SU-DHL-6 (cell line): Measurements from ENCODE around the gene SH2D5.

Source experiments
- H2AFZ ChIP-seq: fragments of 200-600 bp; sonication (generic); 2 replicates; pipeline ENCODE4 v1.6.1; 2014; ENCODE audit warnings: low read depth, mild to moderate bottlenecking, moderate library complexity, mixed read lengths, antibody characterized with exemption, low read length; ENCODE audit not compliant: severe bottlenecking
- H3F3A ChIP-seq: fragments of 200-600 bp; shearing (Covaris generic); 2 replicates; pipeline ENCODE4 v1.6.0; 2016; ENCODE audit warnings: antibody characterized with exemption, mild to moderate bottlenecking; ENCODE audit not compliant: insufficient read depth
- H3K27ac ChIP-seq: fragments of 200-600 bp; sonication (generic); 2 replicates; pipeline ENCODE4 v1.5.1; 2016; ENCODE audit warnings: low read depth, mild to moderate bottlenecking, low read length, moderate library complexity, mixed read lengths
- H3K27me3 ChIP-seq: fragments of 200-600 bp; sonication (generic), shearing (Covaris generic); 2 replicates; pipeline ENCODE4 v1.6.0; 2014; ENCODE audit warnings: mild to moderate bottlenecking, low read length
- H3K36me3 ChIP-seq: fragments of 200-600 bp; sonication (generic); 2 replicates; pipeline ENCODE4 v1.6.1; 2014; ENCODE audit warnings: mild to moderate bottlenecking, low read length, mixed read lengths
- H3K4me2 ChIP-seq: fragments of 300-600, 200-600 bp; shearing (Covaris generic), sonication (generic); 2 replicates; pipeline ENCODE4 v1.6.0; 2014; ENCODE audit warnings: low read length, low read depth, mild to moderate bottlenecking; ENCODE audit not compliant: poor library complexity, severe bottlenecking
- H3K4me3 ChIP-seq: fragments of 200-600 bp; sonication (generic); 2 replicates; pipeline ENCODE4 v1.5.1; 2014; ENCODE audit warnings: antibody characterized with exemption, low read length, mild to moderate bottlenecking, mixed read lengths; ENCODE audit not compliant: insufficient read depth, poor library complexity, severe bottlenecking
- H3K79me2 ChIP-seq: fragments of 200-600 bp; sonication (generic); 2 replicates; pipeline ENCODE4 v1.6.1; 2014; ENCODE audit warnings: mild to moderate bottlenecking, low read length, moderate library complexity; ENCODE audit not compliant: insufficient read depth
- H3K9ac ChIP-seq: fragments of 200-600 bp; sonication (generic); 2 replicates; pipeline ENCODE4 v1.7.0; 2014; ENCODE audit warnings: mild to moderate bottlenecking, low read length
- H3K9me2 ChIP-seq: fragments of 200-600 bp; sonication (generic); replicated peaks from 2 replicates; pipeline ENCODE4 v1.6.1; 2014; ENCODE audit warnings: low read length; ENCODE audit not compliant: insufficient read depth
- H3K9me3 ChIP-seq: fragments of 200-600 bp; sonication (generic); 2 replicates; pipeline ENCODE4 v1.6.1; 2014; ENCODE audit warnings: low read length, mixed read lengths; ENCODE audit not compliant: insufficient read depth
- H4K20me1 ChIP-seq: fragments of 200-600 bp; sonication (generic); 2 replicates; pipeline ENCODE4 v1.6.1; 2014; ENCODE audit warnings: low read depth, mild to moderate bottlenecking, antibody characterized with exemption, low read length, moderate library complexity, mixed read lengths
- EZH2phosphoT487 ChIP-seq: fragments of 200-600 bp; sonication (generic), shearing (Covaris generic); conservative IDR thresholded peaks from 2 replicates; pipeline ENCODE4 v1.6.1; 2018; ENCODE audit warnings: mild to moderate bottlenecking, antibody characterized with exemption, low read length, moderate library complexity, mixed read lengths
- TF ChIP-seq, protein P1 (sequence below): fragments of 200-600 bp; sonication (generic); IDR thresholded peaks from one replicate; pipeline ENCODE4 v1.5.1; 2017; ENCODE audit warnings: antibody characterized with exemption, mild to moderate bottlenecking, low read length, moderate library complexity; ENCODE audit not compliant: insufficient read depth, poor library complexity, severe bottlenecking

SH2D5 gene

DNA sequence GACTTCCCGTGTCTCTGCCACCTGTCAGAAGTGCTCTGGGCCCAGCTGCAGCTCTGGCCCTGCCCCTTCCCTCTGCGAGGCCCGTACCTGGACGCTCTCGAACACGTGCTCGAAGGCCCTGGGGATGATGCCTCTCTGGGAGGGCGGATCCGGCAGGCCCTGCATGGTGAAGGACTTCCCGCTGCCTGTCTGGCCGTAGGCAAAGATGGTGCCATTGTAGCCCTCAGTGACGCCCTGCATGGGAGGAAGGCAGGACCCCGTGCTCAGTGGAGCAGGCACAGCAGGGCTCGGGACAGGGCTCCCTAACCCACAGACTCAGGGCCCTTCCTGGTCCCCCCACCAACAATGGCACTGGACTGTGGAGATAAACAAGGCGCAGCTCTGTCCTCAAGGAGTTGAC, 17.1 kb downstream of the SH2D5 start:
- TF ChIP-seq EZH2phosphoT487 = no peak
- TF ChIP-seq, protein P1, sequence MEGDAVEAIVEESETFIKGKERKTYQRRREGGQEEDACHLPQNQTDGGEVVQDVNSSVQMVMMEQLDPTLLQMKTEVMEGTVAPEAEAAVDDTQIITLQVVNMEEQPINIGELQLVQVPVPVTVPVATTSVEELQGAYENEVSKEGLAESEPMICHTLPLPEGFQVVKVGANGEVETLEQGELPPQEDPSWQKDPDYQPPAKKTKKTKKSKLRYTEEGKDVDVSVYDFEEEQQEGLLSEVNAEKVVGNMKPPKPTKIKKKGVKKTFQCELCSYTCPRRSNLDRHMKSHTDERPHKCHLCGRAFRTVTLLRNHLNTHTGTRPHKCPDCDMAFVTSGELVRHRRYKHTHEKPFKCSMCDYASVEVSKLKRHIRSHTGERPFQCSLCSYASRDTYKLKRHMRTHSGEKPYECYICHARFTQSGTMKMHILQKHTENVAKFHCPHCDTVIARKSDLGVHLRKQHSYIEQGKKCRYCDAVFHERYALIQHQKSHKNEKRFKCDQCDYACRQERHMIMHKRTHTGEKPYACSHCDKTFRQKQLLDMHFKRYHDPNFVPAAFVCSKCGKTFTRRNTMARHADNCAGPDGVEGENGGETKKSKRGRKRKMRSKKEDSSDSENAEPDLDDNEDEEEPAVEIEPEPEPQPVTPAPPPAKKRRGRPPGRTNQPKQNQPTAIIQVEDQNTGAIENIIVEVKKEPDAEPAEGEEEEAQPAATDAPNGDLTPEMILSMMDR = no peak
- H3K36me3 ChIP-seq = no peaks in the 10 kb centered on the region
- no peaks in the 10 kb centered on the region for H3K79me2 ChIP-seq
- no peaks in the 10 kb centered on the region for H4K20me1 ChIP-seq
- no peaks in the 10 kb centered on the region for H3K9me3 ChIP-seq
- no peak overlapping the region for H3K27ac ChIP-seq
- H3K27me3 ChIP-seq = no peaks in the 10 kb centered on the region
- H3K9ac ChIP-seq = no peak overlapping the region
- H3K4me2 ChIP-seq = no peak overlapping the region
- no peak overlapping the region for H3K4me3 ChIP-seq
- H2AFZ ChIP-seq = no peak overlapping the region
- no peaks in the 10 kb centered on the region for H3K9me2 ChIP-seq
- H3F3A ChIP-seq = no peaks in the 10 kb centered on the region

DNA sequence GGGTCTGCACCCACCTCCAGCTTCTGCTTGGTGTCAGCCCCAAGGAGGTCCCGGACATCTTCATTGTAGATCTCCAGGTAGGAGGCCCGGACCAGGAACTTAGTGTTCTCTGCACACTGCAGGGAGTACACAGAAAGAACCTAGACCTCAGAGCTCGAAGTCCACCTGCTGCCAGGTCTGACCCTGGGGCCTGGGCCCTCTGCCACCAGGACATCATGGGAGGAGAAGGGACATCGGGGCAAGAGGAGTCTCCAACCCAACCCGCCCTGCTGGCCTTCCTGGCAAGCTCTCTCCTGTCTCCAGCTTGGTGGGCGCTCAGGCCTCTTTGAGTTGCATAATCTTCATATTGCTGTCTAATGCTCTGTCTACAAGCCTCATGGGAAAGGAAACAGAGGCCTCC, 19.1 kb downstream of the SH2D5 start:
- Histone ChIP-seq H3K79me2 (no peaks in the 10 kb centered on the region), H3K9me2 (no peaks in the 10 kb centered on the region), H3K36me3 (no peaks in the 10 kb centered on the region), H3K4me2 (no peak overlapping the region), H3K9ac (no peak overlapping the region), H3K27me3 (no peaks in the 10 kb centered on the region), H3F3A (no peaks in the 10 kb centered on the region), H2AFZ (no peak overlapping the region), H3K9me3 (no peaks in the 10 kb centered on the region), H3K4me3 (no peak overlapping the region), H3K27ac (no peak overlapping the region), H4K20me1 (no peaks in the 10 kb centered on the region)
- TF ChIP-seq EZH2phosphoT487 = no peak
- TF ChIP-seq, protein P1 = no peak

- Histone ChIP-seq H3K27ac (no peak overlapping the region), H3F3A (no peaks in the 10 kb centered on the region), H3K79me2 (no peaks in the 10 kb centered on the region), H3K4me2 (no peak overlapping the region), H2AFZ (no peak overlapping the region), H3K27me3 (no peaks in the 10 kb centered on the region), H3K9me3 (no peaks in the 10 kb centered on the region), H4K20me1 (no peaks in the 10 kb centered on the region), H3K9me2 (no peaks in the 10 kb centered on the region), H3K4me3 (no peak overlapping the region), H3K9ac (no peak overlapping the region), H3K36me3 (no peaks in the 10 kb centered on the region)
- TF ChIP-seq, protein P1 = no peak
- no peak for TF ChIP-seq EZH2phosphoT487
Observed at GRCh38 chr1:20712215-20712577, 20.3 kb downstream of the SH2D5 start.
